GM12801 (cell line): ENCODE data around the gene MRPS11.

Experiments
- CTCF ChIP-seq: IDR thresholded peaks from one replicate; pipeline ENCODE4 v1.5.1; 2011; ENCODE audit warnings: control low read depth; ENCODE audit not compliant: insufficient read length; ENCODE audit errors: extremely low read depth

The MRPS11 gene

GRCh38 chr15:88448991-88449461, 18.5 kb upstream of the MRPS11 start:
- no peak for TF ChIP-seq CTCF

- no peak for TF ChIP-seq CTCF
Measured at GRCh38 chr15:88449581-88449980, 17.9 kb upstream of the MRPS11 start.

- no peak for TF ChIP-seq CTCF
Measured at GRCh38 chr15:88450125-88450798, 17.2 kb upstream of the MRPS11 start.

- no peak for TF ChIP-seq CTCF
Measured at GRCh38 chr15:88453651-88454050, 13.9 kb upstream of the MRPS11 start.

- no peak for TF ChIP-seq CTCF
Measured at GRCh38 chr15:88454236-88454635, 13.3 kb upstream of the MRPS11 start.

GRCh38 chr15:88454867-88455810, 12.4 kb upstream of the MRPS11 start:
- no peak for TF ChIP-seq CTCF

- TF ChIP-seq CTCF = no peak
Measured at GRCh38 chr15:88456733-88457132, 10.8 kb upstream of the MRPS11 start.
